HFFc6 (cell line): ENCODE results near the gene NAA38. TPM values are rescaled to one million over a fixed set of nuclear protein-coding genes. Genes with fewer than 3 reads are reported as not detected.

ENCODE experiments used
- DNase-seq: peaks from one replicate; pipeline ENCODE4 v3.0.0-alpha.2; 2018
- H3K27ac Mint-ChIP-seq: 2 replicates; pipeline ENCODE4 v1.8.0; 2020; ENCODE audit warnings: mild to moderate bottlenecking, mixed read lengths
- H3K27me3 Mint-ChIP-seq: 2 replicates; pipeline ENCODE4 v1.8.0; 2021; ENCODE audit warnings: mild to moderate bottlenecking, moderate library complexity, mixed read lengths; ENCODE audit not compliant: insufficient read depth
- H3K36me3 Mint-ChIP-seq: 2 replicates; pipeline ENCODE4 v1.8.0; 2021; ENCODE audit warnings: low read depth, mixed read lengths
- H3K4me1 Mint-ChIP-seq: 2 replicates; pipeline ENCODE4 v1.8.0; 2020; ENCODE audit warnings: low read depth, mixed read lengths
- H3K4me3 Mint-ChIP-seq: 2 replicates; pipeline ENCODE4 v1.8.0; 2020; ENCODE audit warnings: mild to moderate bottlenecking, moderate library complexity, mixed read lengths
- H3K9me3 Mint-ChIP-seq: 2 replicates; pipeline ENCODE4 v1.8.0; 2020; ENCODE audit warnings: mild to moderate bottlenecking, mixed read lengths
- total RNA-seq, 6 experiments: library from RNA; stranded (reverse); fragmentation: NEBNext Ultra II Directional; extraction: Animal tissue kit (Norgen Biotek cat#: 25700); gene quantifications; 2 replicates in 1 of 6; 3 replicates in 5 of 6; pipeline ENCODE4 v1.2.3, GENCODE V29; 2021
- TF ChIP-seq, protein P1 (sequence below): fragments of 200-600 bp; sonication (generic); IDR thresholded peaks from 2 replicates; pipeline ENCODE4 v1.5.0; 2021; ENCODE audit warnings: antibody characterized with exemption, mild to moderate bottlenecking

NAA38 gene
- total RNA-seq, 6 experiments from 2014 or later, result 104 to 122 (median 107) TPM

DNA sequence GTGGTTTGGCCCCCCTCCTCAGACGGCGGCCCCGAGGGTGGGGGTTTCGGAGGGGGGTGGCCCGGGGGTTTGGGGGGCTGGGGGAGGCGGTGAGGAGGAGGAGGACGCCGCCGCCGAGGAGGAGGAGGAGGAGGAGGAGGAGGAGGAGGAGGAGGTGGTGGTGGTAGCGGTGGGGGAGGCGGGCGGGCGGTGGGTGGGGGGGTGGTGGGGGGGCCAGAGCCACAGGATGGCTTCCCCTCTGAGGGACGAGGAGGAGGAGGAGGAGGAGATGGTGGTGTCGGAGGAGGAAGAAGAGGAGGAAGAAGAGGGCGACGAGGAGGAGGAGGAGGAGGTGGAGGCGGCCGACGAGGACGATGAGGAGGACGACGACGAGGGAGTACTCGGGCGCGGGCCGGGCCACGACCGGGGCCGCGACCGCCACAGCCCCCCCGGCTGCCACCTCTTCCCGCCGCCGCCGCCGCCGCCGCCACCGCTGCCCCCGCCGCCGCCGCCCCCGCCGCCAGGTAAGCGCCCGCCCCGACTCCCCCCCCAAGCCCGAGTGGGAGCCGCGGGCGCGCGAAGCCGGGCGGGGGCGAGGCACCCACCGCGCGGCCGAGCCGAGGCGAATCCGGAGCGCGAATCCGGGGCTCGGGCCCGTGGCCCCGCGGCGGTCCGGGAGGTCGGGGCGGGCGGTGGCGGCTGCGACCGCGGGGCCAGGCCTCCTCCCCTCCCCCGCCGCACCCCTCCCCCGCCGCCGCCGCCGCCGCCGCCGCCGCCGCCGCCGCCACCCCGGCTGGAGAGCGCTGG lies 27.4 kb upstream of the NAA38 start:
- Mint-ChIP-seq H3K27ac (peak overlapping the region; percentile 64), H3K4me3 (peak overlapping the region; percentile 62), H3K9me3 (no peaks in the 10 kb centered on the region), H3K4me1 (peaks cover 5% of the 10 kb centered on the region), H3K27me3 (peaks cover 4% of the 10 kb centered on the region), H3K36me3 (no peaks in the 10 kb centered on the region)
- DNase-seq, result no peak
- TF ChIP-seq, protein P1, sequence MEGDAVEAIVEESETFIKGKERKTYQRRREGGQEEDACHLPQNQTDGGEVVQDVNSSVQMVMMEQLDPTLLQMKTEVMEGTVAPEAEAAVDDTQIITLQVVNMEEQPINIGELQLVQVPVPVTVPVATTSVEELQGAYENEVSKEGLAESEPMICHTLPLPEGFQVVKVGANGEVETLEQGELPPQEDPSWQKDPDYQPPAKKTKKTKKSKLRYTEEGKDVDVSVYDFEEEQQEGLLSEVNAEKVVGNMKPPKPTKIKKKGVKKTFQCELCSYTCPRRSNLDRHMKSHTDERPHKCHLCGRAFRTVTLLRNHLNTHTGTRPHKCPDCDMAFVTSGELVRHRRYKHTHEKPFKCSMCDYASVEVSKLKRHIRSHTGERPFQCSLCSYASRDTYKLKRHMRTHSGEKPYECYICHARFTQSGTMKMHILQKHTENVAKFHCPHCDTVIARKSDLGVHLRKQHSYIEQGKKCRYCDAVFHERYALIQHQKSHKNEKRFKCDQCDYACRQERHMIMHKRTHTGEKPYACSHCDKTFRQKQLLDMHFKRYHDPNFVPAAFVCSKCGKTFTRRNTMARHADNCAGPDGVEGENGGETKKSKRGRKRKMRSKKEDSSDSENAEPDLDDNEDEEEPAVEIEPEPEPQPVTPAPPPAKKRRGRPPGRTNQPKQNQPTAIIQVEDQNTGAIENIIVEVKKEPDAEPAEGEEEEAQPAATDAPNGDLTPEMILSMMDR, result no peak

DNA sequence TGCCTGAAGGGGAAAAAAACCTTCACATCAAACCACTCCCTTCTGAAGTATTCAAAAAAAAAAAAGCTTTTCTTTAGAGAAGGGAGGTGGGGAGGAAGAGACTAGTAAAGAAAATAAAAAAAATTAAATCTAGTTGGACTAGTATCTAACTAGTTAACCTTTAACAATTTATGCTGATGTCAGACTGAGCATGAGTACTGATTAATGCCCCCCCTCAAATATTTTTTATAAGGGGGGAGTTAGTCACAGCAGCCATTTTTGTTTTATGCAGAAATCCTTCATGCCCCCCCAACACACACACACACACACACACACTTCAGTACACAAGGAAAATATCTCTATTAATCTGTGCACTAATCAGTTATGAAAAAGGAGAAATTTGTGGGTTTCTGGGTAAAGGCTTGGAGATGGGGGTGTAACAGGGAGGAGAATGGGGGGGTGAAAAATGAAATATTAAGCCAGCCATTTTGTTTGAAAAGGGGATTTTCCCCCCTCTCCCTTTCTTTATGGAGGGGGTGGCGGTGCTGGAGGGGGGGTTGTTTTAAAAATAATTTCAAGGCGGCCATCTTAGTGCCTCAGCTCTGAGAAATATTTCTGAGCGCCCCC lies 26.5 kb upstream of the NAA38 start:
- H3K9me3 Mint-ChIP-seq, result no peaks in the 10 kb centered on the region
- TF ChIP-seq, protein P1, result no peak
- DNase-seq, result no peak
- peaks cover 2% of the 10 kb centered on the region; the same call in 1 of the 2 replicates for H3K27me3 Mint-ChIP-seq
- peak overlapping the region; percentile 89 for H3K27ac Mint-ChIP-seq
- H3K4me1 Mint-ChIP-seq, result peaks cover 5% of the 10 kb centered on the region
- H3K4me3 Mint-ChIP-seq, result no peak overlapping the region; the same call in 1 of the 2 replicates
- H3K36me3 Mint-ChIP-seq, result no peaks in the 10 kb centered on the region

DNA sequence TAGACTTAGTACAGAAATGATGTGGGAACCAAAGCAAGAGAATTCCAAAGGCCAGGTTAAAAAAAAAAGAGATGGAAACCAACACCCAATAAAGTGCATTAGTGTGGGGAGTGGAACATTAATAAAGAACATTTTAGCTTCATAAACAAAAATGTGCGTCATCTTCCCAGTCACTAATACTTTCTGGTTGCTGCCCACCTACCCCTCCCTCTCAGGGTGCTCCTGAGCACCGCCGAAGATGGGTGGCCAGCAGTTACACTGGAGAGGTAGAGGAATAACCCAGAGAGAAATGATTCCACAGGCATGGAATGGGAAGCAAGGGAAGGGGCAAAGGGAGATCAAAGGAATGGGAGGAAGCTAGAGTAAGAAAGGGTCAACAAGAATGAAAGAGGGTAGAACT lies 25.3 kb upstream of the NAA38 start:
- Mint-ChIP-seq H3K27ac (no peak overlapping the region), H3K4me3 (no peak overlapping the region), H3K9me3 (no peaks in the 10 kb centered on the region), H3K4me1 (peaks cover 5% of the 10 kb centered on the region), H3K36me3 (no peaks in the 10 kb centered on the region), H3K27me3 (peaks cover 2% of the 10 kb centered on the region; the same call in 1 of the 2 replicates)
- TF ChIP-seq, protein P1, result no peak
- DNase-seq, result no peak

DNA sequence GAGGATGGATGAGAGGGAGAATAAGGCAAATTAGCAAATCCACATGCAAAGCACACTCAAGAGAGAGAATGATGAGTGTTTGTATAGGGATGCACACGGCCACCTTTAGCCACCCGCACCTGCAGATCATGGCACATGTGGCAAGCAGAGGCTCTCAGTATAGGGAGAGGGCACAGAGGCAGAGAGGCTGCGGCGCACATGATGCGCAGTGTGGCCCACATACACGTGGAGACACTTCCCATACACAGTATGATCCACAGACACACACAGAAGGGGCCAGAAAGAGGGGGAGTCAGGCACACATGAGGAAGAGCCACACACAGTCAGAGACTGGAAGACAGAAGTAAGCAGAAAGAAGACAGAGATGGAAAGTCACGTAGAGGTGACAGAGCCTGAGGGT lies 24.7 kb upstream of the NAA38 start:
- TF ChIP-seq, protein P1, result no peak
- no peak overlapping the region for H3K27ac Mint-ChIP-seq
- no peaks in the 10 kb centered on the region for H3K36me3 Mint-ChIP-seq
- peaks cover 5% of the 10 kb centered on the region for H3K4me1 Mint-ChIP-seq
- no peak overlapping the region for H3K4me3 Mint-ChIP-seq
- H3K9me3 Mint-ChIP-seq, result no peaks in the 10 kb centered on the region
- no peak for DNase-seq
- peaks cover 2% of the 10 kb centered on the region; the same call in 1 of the 2 replicates for H3K27me3 Mint-ChIP-seq

DNA sequence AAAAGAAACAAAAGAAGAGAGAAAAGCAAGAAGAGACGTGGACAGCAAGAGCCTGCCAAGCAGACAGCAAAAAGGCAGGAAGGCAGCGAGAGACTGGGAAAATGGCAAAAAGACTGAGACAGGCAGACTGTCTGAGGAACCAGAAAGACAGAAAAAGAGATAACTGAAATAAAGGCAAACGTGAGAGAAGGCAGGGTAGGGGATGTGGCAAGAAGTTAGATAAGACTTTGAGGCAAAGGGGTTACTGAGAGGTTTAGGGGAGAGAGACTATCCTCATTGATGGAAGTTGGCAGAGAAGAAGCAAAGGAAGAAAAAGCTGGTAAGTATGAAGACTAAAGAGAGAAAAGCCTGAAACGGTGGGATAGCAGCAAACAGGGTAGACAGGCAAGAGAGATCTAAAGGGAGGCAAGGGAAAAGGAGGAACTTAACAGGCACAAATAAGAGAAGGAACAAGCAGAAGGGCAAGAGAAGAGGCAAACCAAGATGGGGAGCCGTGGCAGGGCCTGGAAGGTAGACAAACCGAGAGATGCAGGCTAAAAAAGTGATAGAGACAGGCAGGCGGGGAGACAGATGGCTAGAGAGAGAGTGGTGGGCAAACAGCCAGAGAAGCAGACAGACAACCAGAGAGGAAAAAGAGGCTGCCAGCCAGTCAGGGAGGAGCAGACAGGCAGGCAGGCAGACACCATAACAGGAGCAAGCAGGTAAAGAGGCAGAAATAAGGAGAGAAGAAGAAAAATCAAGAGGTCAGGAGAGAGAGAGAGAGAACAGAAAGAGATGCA lies 24.1 kb upstream of the NAA38 start:
- H3K4me1 Mint-ChIP-seq, result peaks cover 5% of the 10 kb centered on the region
- H3K9me3 Mint-ChIP-seq, result no peaks in the 10 kb centered on the region
- peaks cover 2% of the 10 kb centered on the region; the same call in 1 of the 2 replicates for H3K27me3 Mint-ChIP-seq
- no peaks in the 10 kb centered on the region for H3K36me3 Mint-ChIP-seq
- no peak for DNase-seq
- H3K27ac Mint-ChIP-seq, result no peak overlapping the region
- TF ChIP-seq, protein P1, result no peak
- no peak overlapping the region for H3K4me3 Mint-ChIP-seq
